Endothelial cell of umbilical vein (primary cell): ENCODE results near the gene HIGD1A. TPM values are rescaled to one million over a fixed set of nuclear protein-coding genes. Genes with fewer than 3 reads are reported as not detected.

Source experiments
- BruUV-seq: library from RNA; stranded (reverse); fragments of 400-500 nt; replicated peaks from 2 replicates; lab custom pipeline; 2021; lab: Mats Ljungman, UMichigan
- CTCF ChIA-PET: fragments of 300-600, 350-600 bp; sonication (Branson Sonifier 250); formaldehyde crosslinking; loops from one replicate; lab custom pipeline; 2021; ENCODE audit warnings: antibody characterized with exemption, inconsistent platforms; lab: Charles Lee
- POLR2A ChIA-PET: fragments of 300-600, 350-600 bp; sonication (Branson Sonifier 250); formaldehyde crosslinking; loops from one replicate; lab custom pipeline; 2021; ENCODE audit warnings: antibody characterized with exemption, inconsistent platforms; lab: Charles Lee
- DNase-seq: peaks from one replicate; pipeline ENCODE4 v3.0.0-alpha.2; 2011; ENCODE audit warnings: low read depth, low spot score
- FAIRE-seq: peaks from 2 replicates; lab custom pipeline; 2011; peaks lifted over from hg19 to GRCh38; lab: Jason Lieb, UNC
- H2AFZ ChIP-seq: 2 replicates; pipeline ENCODE4 v1.6.0; 2012; ENCODE audit warnings: low read depth, low read length, control low read depth, inconsistent platforms
- H3K27ac ChIP-seq: 2 replicates; pipeline ENCODE4 v1.5.1; 2011; ENCODE audit warnings: low read depth, mild to moderate bottlenecking, control low read depth, low read length, moderate library complexity; ENCODE audit not compliant: insufficient read depth
- H3K27me3 ChIP-seq, 2 experiments: 2 replicates each; pipeline versions ENCODE4 v1.6.0 to v1.6.1; 2011; ENCODE audit warnings: low read length in 2 of 2, mixed read lengths in 1 of 2; ENCODE audit not compliant: control insufficient read depth in 2 of 2, insufficient read depth in 2 of 2
- H3K36me3 ChIP-seq, 2 experiments: 2 replicates in 1 of 2; 3 replicates in 1 of 2; pipeline ENCODE4 v1.5.1; 2011; ENCODE audit warnings: low read length in 2 of 2, mild to moderate bottlenecking in 1 of 2, moderate library complexity in 1 of 2; ENCODE audit not compliant: control insufficient read depth in 2 of 2, insufficient read depth in 2 of 2; ENCODE audit errors: extremely low read depth in 1 of 2
- H3K4me1 ChIP-seq: 3 replicates; pipeline ENCODE4 v1.5.1; 2011; ENCODE audit warnings: mild to moderate bottlenecking, low read length; ENCODE audit not compliant: control insufficient read depth, insufficient read depth; ENCODE audit errors: extremely low read depth
- H3K4me2 ChIP-seq: 2 replicates; pipeline ENCODE4 v1.6.1; 2011; ENCODE audit warnings: low read length, control low read depth, mixed read lengths; ENCODE audit not compliant: insufficient read depth
- H3K4me3 ChIP-seq, 3 experiments: fragments of 200-600 bp in 1 of 3; sonication (generic), shearing (Covaris generic) in 1 of 3; replicated peaks in 1 of 3; 2 replicates each; pipeline ENCODE4 v1.5.1; 2011 to 2016; ENCODE audit warnings: control low read depth in 3 of 3, low read length in 3 of 3, mild to moderate bottlenecking in 2 of 3, inconsistent platforms in 1 of 3, low read depth in 1 of 3, moderate library complexity in 1 of 3; ENCODE audit not compliant: insufficient read depth in 1 of 3
- H3K79me2 ChIP-seq: 2 replicates; pipeline ENCODE4 v1.6.0; 2012; ENCODE audit warnings: low read length, inconsistent platforms; ENCODE audit not compliant: control insufficient read depth, insufficient read depth
- H3K9ac ChIP-seq: replicated peaks from 2 replicates; pipeline ENCODE3; 2011; ENCODE audit warnings: low read length, control low read depth; ENCODE audit not compliant: insufficient read depth; ENCODE audit errors: extremely low read depth
- H3K9me1 ChIP-seq: replicated peaks from 3 replicates; pipeline ENCODE4 v1.6.0; 2011; ENCODE audit warnings: mild to moderate bottlenecking, low read length; ENCODE audit not compliant: control insufficient read depth, insufficient read depth; ENCODE audit errors: extremely low read depth
- H3K9me3 ChIP-seq: replicated peaks from 2 replicates; pipeline ENCODE4 v1.5.1; 2012; ENCODE audit warnings: low read length, inconsistent platforms; ENCODE audit not compliant: control insufficient read depth, insufficient read depth
- H4K20me1 ChIP-seq: replicated peaks from 2 replicates; pipeline ENCODE3; 2011; ENCODE audit warnings: mild to moderate bottlenecking, low read length; ENCODE audit not compliant: control insufficient read depth, insufficient read depth; ENCODE audit errors: extremely low read depth
- EZH2 ChIP-seq: IDR thresholded peaks from 2 replicates; pipeline ENCODE4 v1.6.1; 2012; ENCODE audit warnings: borderline replicate concordance, low read depth, mild to moderate bottlenecking, moderate library complexity, low read length, inconsistent platforms; ENCODE audit not compliant: severe bottlenecking
- FOS ChIP-seq: IDR thresholded peaks from 2 replicates; pipeline ENCODE4 v1.6.1; 2011; ENCODE audit warnings: mild to moderate bottlenecking, low read length, moderate library complexity, borderline replicate concordance; ENCODE audit not compliant: insufficient read depth
- GATA2 ChIP-seq: IDR thresholded peaks from 2 replicates; pipeline ENCODE4 v1.7.0; 2011; ENCODE audit warnings: low read depth, mild to moderate bottlenecking, moderate library complexity, mixed read lengths, low read length; ENCODE audit not compliant: insufficient read length, insufficient read depth
- JUN ChIP-seq: IDR thresholded peaks from 2 replicates; pipeline ENCODE4 v1.6.1; 2011; ENCODE audit warnings: borderline replicate concordance, low read depth; ENCODE audit not compliant: insufficient read length, insufficient read depth
- MYC ChIP-seq: IDR thresholded peaks from one replicate; pipeline ENCODE4 v1.6.1; 2011; ENCODE audit warnings: mild to moderate bottlenecking, low read depth, low read length
- POLR2A ChIP-seq: IDR thresholded peaks from 2 replicates; pipeline ENCODE4 v1.6.1; 2012; ENCODE audit warnings: low read depth, mild to moderate bottlenecking, control low read depth, low read length
- POLR2AphosphoS5 ChIP-seq: IDR thresholded peaks from 2 replicates; pipeline ENCODE4 v1.6.1; 2012; ENCODE audit warnings: low read depth, mild to moderate bottlenecking, control low read depth, low read length, moderate library complexity; ENCODE audit not compliant: insufficient read depth
- dilution Hi-C: fragments of 300-500 bp; cut with MboI; formaldehyde crosslinking; loops from one replicate; pipeline ENCODE4 v1.15.0; 2019; ENCODE audit warnings: low sequenced_read_pairs; ENCODE audit not compliant: extremely low pct_ligation_motif_present
- intact Hi-C: fragments of 100-400 bp; cut with micrococcal nuclease; formaldehyde crosslinking; loops from one replicate; pipeline ENCODE4 v1.10.0; 2022
- polyA plus RNA-seq, 4 experiments: library from polyadenylated mRNA; depleted of rRNA in 3 of 4; stranded (reverse) in 3 of 4; unstranded in 1 of 4; fragments of >200 nt; gene quantifications; 2 replicates each; pipeline versions ENCODE4 v1.2.1 to v1.2.3, GENCODE V29; 2011 to 2012; ENCODE audit warnings: missing spikeins in 1 of 4
- small RNA-seq: library from RNA; depleted of rRNA; stranded (forward); fragments of <200 nt; gene quantifications from one replicate; pipeline ENCODE3, GENCODE V24; 2012; ENCODE audit warnings: low replicate concordance, low read depth; ENCODE audit not compliant: insufficient read depth, insufficient read length
- total RNA-seq: library from RNA; stranded (reverse); gene quantifications from 2 replicates; pipeline ENCODE4 v1.2.3, GENCODE V29; 2021
- TF ChIP-seq, protein P1 (sequence below): IDR thresholded peaks from 2 replicates; pipeline ENCODE4 v1.6.1; 2011; ENCODE audit not compliant: insufficient read depth, insufficient read length
- TF ChIP-seq, protein P2 (sequence below), 2 donors: IDR thresholded peaks; 1 replicate in 1 of 2; 2 replicates in 1 of 2; pipeline ENCODE4 v1.5.1; 2011; ENCODE audit warnings: low read length in 2 of 2, mild to moderate bottlenecking in 2 of 2, moderate library complexity in 2 of 2, control low read depth in 1 of 2, inconsistent platforms in 1 of 2, low read depth in 1 of 2; ENCODE audit not compliant: insufficient read depth in 1 of 2; ENCODE audit errors: extremely low read depth in 1 of 2

HIGD1A gene
- total and polyA plus RNA-seq, 2 donors (not counting 3 experiments of a cell fraction or from before 2014, with no cell fraction given): 59.5 to 68.9 TPM

DNA sequence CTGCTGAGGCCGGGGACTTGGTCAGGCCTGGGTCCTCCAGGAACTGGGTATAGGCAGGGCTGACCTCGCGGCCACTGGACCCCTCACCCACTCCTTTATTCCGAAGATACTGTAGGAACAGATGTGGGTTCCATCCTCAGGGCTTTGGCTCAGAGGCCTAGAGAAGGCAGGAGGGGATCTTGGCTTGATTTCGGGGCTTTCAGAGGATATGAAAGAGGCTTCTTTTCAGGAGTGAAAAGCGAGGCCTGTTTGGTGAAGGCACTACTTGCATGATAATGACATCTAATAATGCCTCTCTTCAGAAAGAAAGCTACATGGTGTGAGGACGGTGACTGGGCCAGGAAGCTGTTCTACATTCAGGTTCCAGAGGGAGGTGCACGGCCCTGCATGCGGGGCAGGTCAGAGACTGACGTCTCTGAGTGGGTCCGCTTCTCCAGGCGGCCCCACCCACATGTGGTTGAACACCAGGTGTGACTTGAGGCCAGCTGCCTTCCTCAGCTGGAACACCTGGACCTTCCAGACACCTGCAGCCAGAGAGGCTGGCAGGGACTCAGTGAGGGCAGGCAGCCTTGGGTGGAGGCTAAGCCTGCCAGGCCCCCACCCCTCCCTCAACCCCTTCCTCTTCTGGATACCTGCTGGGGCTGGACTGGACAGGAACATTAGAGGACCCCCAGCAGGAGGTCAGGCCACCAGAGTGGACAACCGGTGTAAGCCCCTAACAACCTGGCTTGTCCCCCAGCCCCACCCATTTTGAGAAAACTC lies 70.6 kb downstream of the HIGD1A start:
- FAIRE-seq (no peak), DNase-seq (no peak)
- Histone ChIP-seq H3K36me3 (no peaks in the 10 kb centered on the region), H3K9me3 (no peaks in the 10 kb centered on the region), H3K27me3 (peaks cover 0 to 1% of the 10 kb centered on the region in 2 experiments), H2AFZ (no peak overlapping the region), H3K9me1 (no peaks in the 10 kb centered on the region), H4K20me1 (no peaks in the 10 kb centered on the region), H3K4me2 (no peak overlapping the region), H3K79me2 (no peaks in the 10 kb centered on the region), H3K4me3 (no peak overlapping the region), H3K9ac (no peak overlapping the region), H3K27ac (no peak overlapping the region), H3K4me1 (no peaks in the 10 kb centered on the region)
- POLR2A ChIA-PET: no interaction called here
- CTCF ChIA-PET: no interaction called here
- BruUV-seq: no TSS peak
- TF ChIP-seq JUN (no peak), MYC (no peak), EZH2 (no peak), POLR2AphosphoS5 (no peak), GATA2 (no peak), POLR2A (no peak), FOS (no peak)
- TF ChIP-seq, protein P1, sequence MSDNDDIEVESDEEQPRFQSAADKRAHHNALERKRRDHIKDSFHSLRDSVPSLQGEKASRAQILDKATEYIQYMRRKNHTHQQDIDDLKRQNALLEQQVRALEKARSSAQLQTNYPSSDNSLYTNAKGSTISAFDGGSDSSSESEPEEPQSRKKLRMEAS: no peak
- TF ChIP-seq, protein P2, sequence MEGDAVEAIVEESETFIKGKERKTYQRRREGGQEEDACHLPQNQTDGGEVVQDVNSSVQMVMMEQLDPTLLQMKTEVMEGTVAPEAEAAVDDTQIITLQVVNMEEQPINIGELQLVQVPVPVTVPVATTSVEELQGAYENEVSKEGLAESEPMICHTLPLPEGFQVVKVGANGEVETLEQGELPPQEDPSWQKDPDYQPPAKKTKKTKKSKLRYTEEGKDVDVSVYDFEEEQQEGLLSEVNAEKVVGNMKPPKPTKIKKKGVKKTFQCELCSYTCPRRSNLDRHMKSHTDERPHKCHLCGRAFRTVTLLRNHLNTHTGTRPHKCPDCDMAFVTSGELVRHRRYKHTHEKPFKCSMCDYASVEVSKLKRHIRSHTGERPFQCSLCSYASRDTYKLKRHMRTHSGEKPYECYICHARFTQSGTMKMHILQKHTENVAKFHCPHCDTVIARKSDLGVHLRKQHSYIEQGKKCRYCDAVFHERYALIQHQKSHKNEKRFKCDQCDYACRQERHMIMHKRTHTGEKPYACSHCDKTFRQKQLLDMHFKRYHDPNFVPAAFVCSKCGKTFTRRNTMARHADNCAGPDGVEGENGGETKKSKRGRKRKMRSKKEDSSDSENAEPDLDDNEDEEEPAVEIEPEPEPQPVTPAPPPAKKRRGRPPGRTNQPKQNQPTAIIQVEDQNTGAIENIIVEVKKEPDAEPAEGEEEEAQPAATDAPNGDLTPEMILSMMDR (IDR thresholded peaks at IDR 0.05; ENCODE audit: extremely low read depth in 1 of 2, insufficient read depth in 1 of 2, low read depth in 1 of 2, low read length in 2 of 2): no peak
- dilution Hi-C loops (no loop called here), intact Hi-C loops (no loop called here)

Small RNA genes within 50 kb of the gene (small RNA-seq; reads per million reads assigned to genes)
- not detected for gene CCDC13

Other genes starting within 250 kb of the HIGD1A start
- 60.7 and 61.9 TPM in 2 replicates for gene SEC22C, start 222.5 kb downstream of the HIGD1A start, total RNA-seq
- gene SEC22C, start 222.5 kb downstream of the HIGD1A start, polyA plus RNA-seq: 32.9 and 43.9 TPM in 2 replicates
- 28.6 and 32.4 TPM in 2 replicates for gene SS18L2, start 213.6 kb downstream of the HIGD1A start, total RNA-seq
- 14.5 and 20.3 TPM in 2 replicates for gene SS18L2, start 213.6 kb downstream of the HIGD1A start, polyA plus RNA-seq
- gene NKTR, start 203.8 kb downstream of the HIGD1A start, total RNA-seq: 92.6 and 99.0 TPM in 2 replicates
- 22.3 and 27.4 TPM in 2 replicates for gene NKTR, start 203.8 kb downstream of the HIGD1A start, polyA plus RNA-seq
- gene ZBTB47, start 150.8 kb downstream of the HIGD1A start, total RNA-seq: 13.0 and 14.5 TPM in 2 replicates
- gene ZBTB47, start 150.8 kb downstream of the HIGD1A start, polyA plus RNA-seq: 10.6 and 13.2 TPM in 2 replicates
- not detected in 2 replicates for gene KLHL40, start 119.0 kb downstream of the HIGD1A start, total RNA-seq
- not detected in 2 replicates for gene KLHL40, start 119.0 kb downstream of the HIGD1A start, polyA plus RNA-seq
- gene HHATL, start 101.7 kb downstream of the HIGD1A start, total RNA-seq: not detected in 2 replicates
- gene HHATL, start 101.7 kb downstream of the HIGD1A start, polyA plus RNA-seq: 0.11 TPM in 1 of 2 replicates, not detected in the other
- gene CCDC13, start 31.2 kb downstream of the HIGD1A start, total RNA-seq: 0.82 and 1.2 TPM in 2 replicates
- gene CCDC13, start 31.2 kb downstream of the HIGD1A start, polyA plus RNA-seq: 0.24 and 0.36 TPM in 2 replicates
- not detected in 2 replicates for gene ACKR2, start 5.0 kb upstream of the HIGD1A start, total RNA-seq
- gene ACKR2, start 5.0 kb upstream of the HIGD1A start, polyA plus RNA-seq: 0.01 TPM in 1 of 2 replicates, not detected in the other
- not detected in 2 replicates for gene CYP8B1, start 71.4 kb upstream of the HIGD1A start, total RNA-seq
- not detected in 2 replicates for gene CYP8B1, start 71.4 kb upstream of the HIGD1A start, polyA plus RNA-seq
- 0.83 and 4.3 TPM in 2 replicates for gene ZNF662, start 101.7 kb upstream of the HIGD1A start, total RNA-seq
- gene ZNF662, start 101.7 kb upstream of the HIGD1A start, polyA plus RNA-seq: 0.84 and 0.86 TPM in 2 replicates
- not detected in 2 replicates for gene GASK1A, start 174.8 kb upstream of the HIGD1A start, total RNA-seq
- 0.04 TPM in 1 of 2 replicates, not detected in the other for gene GASK1A, start 174.8 kb upstream of the HIGD1A start, polyA plus RNA-seq